ENCODE data around the gene SUB1.
"Not testable (repeated sequence)": the region's sequence is repeated elsewhere in the genome, so short reads cannot be mapped to it uniquely, and the experiment has no call there.

The SUB1 gene

DNA sequence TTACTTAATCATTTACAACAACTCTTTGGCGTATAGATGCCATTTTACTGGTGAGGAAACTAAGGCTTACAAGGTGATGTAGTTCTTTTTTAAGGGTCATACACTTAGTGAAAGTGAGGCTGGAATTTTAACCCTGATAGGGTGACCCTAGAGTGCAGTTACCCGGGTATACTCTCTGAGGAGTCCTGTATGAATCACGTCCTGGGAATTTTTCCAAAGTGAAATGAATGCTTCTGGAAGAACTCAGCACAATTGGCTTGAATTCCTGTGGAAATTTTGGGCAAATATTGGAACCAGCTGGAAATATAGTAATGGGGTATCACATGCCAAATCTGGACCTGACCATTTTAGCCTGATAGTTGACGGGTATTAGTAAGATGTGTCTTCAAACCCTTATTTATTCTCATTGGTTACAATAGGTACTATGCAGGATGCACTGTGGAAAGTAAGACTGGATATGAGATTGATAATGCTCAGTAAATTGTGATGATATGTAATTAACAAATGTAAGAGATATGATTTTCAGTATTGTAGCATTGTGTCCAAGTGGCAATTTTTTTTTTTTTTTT is 14.8 kb downstream of the SUB1 start:
- DNase-seq (ENCODE audit: low spot score) = peak; percentile 71

DNA sequence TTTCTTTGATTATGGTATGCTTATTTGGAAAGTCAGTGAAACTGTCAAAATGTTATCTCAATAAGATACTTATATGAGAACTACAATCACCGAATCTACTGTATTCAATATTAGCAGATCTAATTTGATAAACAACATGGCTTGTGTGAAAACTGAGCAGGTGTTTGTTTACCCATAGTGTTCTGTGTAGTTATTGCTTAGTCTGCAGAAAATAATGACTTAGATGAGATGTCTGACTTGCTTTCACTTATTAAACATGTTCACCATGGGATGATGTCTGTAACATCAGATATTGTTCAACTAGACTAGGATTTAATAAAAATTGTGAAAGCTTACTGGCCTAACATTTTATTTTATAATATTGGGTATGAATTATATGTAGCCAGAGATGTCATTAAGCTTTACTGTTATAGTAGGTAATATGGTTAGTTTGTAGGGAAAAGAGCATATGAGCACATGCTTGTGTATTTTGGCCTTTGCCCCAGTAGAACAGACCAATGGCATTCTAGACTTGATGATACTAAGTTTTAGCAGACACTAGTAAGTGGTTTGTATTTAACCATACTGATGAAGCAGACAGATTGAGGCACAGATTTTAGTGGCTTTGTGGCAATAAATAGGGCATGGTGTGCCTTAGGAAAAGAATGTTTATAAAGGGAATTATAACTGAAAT is 16.4 kb downstream of the SUB1 start:
- no peak for DNase-seq (ENCODE audit: low spot score)

DNA sequence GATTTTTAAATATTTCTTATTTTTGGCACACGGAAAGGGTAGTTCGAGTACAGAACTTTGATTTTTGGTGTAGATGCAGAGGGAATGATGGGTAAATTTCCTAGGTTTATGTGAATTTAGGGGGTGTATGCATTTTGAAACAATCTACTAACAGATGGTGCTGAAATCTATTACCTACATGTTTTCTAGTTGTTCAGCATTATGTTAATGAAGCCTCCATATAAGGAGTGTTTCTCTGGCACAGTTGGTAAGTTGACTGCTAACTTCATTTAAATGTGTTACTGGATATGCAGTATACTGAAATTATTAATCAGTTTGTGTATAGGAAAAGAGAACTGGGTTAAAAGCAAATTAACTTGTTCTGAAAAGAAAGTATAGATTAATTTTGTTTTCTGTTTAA is 17.5 kb downstream of the SUB1 start:
- DNase-seq (ENCODE audit: low spot score) = no peak

DNA sequence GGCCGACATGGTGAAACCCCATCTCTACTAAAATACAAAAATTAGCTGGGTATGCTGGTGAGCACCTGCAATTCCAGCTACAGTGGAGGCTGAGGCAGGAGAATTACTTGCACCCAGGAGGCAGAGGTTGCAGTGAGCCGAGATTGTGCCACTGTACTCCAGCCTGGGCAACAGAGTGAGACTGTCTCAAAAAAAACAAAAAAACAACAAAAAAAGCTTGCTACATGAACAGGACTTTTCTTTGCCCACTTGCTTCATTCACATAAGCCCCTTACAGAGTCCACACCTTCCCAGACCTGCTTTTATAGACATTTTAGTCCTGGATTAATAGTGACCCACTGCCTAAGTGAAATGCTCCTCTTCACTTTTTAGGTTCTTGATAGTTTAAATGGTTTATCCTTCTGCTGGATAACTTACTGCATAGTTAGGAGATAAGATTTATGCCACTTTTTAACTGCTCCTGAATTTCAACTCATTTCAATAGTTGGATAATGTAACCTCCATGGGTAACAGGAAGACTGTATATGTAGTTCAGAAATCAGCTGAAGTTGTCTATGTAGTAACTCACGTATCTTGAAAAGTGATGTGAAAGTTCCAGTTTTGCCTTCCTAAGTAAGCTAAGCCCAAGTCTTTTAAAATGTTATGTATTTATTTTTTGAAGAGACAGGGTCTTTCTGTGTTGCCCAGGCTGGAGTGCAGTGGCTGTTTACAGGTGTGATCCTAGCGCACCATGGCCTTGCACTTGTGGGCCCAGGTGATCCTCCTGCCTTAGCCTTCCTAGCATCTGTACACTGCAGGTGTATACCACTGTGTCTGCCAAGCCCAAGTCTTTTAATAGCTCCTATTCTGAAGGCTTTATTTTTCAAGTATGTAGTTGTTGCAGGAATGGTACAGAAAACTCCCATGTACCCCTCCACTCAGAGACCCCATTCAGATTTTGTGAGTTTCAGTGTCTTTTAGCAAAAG is 19.7 kb downstream of the SUB1 start:
- no peak for DNase-seq (ENCODE audit: low spot score)

DNA sequence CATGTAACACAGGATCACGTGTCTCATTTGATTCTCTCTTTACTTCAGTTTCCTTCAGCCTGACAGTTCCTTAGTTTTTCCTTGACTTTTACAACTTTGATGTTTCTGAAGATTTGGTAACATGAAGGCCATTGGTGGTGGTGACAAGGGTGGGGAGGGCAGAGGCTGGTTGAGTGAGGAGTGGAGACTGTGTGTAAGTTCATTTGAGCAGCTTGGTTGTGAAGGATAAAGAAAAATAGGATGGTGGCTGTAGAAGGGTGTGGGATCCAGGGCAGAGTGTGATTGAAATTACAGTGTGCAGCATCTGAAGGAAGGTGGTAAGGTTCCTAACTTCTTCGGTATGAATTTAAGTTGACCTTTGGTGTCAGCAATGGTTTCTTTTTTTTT is 20.4 kb downstream of the SUB1 start:
- DNase-seq (ENCODE audit: low spot score) = no peak

DNA sequence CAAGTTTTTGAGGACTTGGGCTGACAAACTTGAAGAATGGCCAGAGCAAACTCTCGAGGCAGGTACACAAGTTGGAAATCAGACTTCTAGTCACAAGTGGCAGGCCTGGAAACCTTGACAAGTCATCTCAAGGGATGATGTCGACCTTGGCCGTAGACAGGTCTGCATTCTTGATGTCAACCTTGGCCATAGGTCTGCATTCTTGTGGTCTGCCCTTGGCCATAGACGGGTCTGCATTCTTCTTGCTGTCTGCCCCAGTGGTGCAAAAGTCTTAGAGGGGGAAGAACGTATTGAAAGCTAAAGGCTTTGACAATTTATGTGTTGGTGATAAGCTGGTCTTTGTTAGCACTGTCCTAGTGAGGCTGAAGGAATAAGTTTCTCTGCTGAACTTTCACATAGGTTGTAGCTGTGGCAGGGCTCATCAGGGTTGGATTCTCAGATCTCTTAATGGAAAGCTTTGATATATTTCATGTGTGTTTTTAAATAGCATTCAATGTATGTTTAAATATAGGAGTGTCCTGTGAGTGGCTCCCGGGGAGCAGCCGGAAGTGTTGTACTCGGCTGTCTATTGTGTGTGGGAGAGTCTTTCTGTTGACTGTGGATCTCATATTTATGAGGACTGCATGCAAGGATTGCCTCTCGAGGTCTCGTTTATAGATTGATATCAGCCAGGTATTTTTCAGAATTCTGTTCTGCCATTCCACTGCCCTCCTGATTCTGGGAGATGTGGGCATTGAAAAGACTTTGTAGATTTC is 27.0 kb downstream of the SUB1 start:
- no peak for DNase-seq (ENCODE audit: low spot score)

DNA sequence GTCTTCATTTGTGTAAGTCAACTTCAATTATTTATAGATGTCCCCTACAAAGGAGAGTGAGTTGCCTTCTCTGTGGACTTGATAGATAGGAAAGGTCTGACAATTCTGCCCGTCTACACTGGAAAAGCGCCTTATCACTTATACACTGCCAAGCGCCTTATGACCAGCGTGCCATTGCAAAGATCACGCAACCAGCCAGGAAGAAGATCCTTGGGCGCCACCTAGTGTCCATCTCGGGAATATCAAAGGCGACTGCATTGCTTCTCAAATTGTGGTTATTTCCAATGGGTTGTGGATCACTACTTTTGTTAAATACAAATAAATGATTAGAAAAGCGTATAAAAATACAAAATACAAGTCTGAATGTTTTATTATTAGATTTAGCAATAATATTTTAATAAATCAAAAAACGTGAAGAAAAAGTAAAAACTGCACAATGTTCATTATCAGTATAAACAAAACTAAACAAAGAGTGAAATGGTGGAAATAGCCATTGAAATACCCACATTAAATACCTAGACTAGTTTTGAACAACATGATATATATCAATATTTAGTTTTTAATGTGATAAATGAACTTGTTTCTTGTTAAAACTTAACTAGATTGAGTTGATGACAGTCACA is 27.8 kb downstream of the SUB1 start:
- DNase-seq (ENCODE audit: low spot score) = peak; percentile 73

DNA sequence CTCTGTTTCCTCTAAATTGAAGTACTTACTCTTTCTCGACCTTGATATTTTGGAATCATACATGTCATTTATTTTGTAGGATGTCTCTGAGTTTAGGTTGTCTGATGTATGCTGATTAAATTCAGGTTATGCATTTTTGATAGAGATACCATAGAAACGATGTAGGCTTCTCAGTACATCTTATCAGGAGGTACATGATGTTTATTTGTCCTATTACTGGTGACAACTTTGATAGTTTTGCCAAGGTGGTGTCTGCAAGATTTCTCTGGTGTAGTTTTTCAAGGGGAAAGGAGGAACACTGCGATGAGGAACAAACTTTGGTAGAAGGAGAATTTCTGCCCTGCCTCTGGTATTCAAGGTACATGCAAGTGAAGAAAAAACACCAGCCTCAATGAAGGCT is 29.9 kb downstream of the SUB1 start:
- no peak for DNase-seq (ENCODE audit: low spot score)

DNA sequence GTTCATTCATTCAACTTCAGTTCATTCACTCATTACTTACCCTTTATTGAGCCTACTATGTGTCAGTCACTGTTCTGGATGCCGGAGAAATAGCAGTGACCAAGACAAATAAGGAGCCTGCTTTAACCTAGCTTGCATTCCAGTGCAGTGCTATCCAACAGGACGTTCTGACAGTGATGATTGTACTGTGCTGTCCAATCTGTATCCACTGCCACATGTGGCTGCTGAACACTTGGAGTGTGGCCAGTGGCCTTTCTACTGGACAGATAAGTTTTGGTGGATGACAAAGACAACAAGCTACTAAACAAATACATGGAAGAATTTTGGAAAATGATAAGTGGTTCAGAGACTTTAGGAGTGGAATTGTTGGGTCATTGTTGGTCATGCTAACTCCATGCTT is 33.6 kb downstream of the SUB1 start:
- no peak for DNase-seq (ENCODE audit: low spot score)

DNA sequence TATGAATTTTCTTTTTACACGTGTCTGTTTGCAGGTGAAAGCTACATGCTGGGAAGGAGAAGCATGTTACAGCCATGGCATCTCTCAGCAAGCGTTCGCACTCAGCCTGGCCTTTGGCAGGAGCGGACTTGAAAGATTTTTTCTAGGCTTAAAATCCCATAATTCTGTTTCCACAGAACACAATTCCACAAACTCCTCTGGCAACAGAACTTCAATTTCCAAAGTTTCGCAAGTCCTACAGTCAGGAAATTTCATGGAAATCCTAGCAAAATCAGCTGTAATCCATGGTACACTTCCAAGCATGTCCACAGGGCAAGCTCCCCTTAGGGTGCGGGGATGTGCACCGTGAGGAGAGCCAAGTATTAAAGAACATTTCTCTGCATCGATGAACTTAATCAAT is 35.9 kb downstream of the SUB1 start:
- no peak for DNase-seq (ENCODE audit: low spot score)

DNA sequence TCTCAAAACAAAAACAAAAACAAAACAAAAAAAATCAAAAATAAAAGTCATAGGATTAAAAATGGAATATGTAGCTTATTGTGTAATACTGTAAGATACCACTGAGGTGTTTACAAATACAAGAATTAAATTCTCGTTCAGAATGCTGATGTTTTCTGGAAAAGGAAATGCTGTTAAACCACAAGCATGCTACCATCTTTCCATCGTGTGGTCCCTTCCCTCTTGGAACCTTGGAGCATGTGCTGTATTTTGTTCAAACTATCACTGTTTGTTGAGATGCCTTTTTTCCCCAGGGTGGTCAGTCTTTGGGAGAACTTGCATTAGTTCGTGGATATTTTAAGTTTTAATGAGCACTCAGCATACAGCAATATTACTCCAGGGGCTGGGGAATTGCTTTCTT is 39.7 kb downstream of the SUB1 start:
- no peak for DNase-seq (ENCODE audit: low spot score)

DNA sequence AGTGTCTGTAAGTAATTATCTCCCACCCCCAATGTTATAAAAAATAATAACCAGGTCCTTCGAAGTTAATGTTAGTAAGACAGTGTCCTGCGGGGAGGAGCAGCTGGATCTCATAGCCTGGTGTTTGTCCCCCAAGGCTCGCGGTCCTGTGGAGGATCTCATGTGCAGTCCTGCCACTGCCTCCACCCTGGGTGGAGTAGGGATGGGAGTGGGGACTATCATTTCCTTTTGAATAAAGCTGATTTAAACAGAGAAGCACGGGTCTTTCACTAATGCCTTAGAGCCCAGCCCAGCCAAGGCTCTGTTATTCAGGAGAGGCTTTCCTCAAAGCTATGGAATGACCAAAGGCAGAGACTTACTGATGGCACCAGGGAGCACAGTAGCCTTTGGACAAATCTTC is 40.2 kb downstream of the SUB1 start:
- no peak for DNase-seq (ENCODE audit: low spot score)

DNA sequence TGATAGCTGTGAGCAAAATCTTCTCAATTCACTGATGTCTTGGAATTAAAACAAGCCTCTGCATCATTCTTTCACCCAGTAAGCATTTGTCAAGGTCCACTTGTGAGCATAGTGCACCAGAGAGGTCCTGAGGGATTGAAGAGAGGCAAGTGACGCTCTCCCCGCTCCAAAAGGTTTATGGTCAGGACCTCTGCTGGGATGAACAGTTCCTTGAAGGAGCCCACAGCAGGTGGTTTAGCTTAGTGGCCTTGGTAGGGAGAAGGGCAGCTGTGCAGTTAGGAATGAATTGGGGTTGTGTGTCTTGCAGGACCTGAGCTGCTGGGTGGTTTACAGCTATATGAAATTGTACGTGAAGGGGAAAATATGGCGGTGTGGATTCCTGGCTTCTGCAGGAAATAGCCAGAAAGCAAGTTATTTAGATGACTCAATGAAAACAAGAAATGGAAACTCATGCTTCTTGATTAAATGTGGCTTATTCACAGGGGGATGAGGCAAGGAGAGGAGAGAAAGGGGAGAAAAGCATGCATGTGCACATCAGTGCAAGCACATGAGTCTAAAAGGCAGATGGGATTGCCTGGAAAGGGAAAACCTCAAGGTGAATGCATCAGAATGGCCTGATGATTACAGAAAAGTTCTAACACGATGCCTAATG is 42.0 kb downstream of the SUB1 start:
- peak; percentile 17 for DNase-seq (ENCODE audit: low spot score)

DNA sequence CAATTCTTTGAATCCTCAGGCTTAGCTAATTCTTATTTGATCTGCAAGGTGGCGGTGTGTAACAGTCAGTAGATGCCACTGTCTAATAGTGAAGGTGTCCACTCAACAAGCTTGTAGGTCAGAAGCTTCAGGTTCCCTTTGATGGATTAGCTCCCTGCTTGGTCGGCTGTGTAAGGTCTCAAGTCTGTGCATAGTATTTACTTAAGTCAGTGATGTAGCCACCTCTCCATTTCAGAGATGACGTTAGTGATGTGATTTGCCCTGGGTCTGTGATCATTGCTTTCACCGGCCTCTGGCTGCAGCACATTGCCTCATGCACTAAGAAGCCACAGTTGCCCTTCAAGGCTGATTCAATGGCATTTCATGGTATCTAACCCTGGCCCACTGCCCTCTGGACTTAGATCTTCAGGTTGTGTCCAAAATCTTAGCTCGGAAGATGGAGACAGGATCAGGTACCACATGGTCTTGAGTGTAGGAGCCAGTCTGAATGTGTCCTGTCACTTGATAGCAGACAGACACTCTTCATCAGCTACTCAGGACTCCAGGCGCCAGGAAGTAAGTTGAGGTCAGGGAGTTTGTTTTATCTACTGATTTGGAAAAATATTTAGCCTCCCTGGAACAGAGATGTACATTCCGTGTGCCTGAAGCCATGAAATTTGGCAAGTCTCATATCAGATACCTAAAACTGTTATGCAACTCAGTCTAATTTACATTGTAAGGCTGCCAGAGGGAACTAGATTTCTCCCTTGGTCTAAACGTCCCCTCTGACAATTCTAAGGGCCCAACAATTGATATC is 42.9 kb downstream of the SUB1 start:
- no peak for DNase-seq (ENCODE audit: low spot score)

DNA sequence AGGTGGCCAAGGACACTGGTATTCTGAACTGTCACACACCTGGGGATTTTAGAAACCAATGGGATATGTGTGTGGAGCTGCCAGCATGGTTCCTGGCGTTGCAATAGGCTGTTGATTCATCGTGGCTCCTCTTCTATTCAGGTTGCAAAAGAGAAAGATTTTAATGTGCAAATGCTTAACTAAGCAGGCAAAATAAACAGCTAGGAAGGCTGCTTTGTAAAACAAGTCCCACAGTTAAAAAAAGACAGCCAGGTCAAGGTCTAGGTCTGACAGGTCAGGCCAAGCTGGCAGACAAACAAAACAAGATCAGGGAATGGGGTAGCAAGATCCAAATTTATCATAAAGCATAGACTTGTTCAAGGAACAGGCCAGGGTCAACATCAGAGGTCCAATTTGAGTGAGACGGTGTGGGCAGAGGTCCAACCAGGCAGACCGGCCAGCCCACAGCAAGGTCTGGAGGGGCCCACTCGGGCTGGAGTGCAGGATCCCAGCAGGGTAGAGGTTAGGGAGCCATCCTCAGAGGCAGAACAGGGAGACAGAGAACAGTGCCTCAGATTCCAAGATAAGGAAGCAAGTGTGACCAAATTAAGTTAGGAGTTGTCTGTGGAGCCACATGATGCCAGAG is 45.6 kb downstream of the SUB1 start:
- no peak for DNase-seq (ENCODE audit: low spot score)

DNA sequence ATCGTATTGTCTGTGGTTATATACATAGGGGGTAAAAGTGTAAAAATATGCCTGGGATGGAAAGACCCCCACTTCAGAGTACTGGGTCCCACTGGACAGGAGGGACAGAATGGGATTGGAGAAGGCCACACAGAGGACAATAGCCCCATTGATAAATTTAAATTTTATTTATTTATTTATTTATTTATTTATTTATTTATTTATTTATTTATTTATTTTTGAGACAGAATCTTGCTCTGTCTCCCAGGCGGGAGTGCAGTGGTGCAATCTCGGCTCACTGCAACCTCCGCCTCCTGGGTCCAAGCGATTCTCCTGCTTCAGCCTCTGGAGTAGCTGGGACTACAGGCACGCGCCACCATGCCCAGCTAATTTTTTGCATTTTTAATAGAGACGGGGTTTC is 47.7 kb downstream of the SUB1 start:
- DNase-seq (ENCODE audit: low spot score) = not testable (repeated sequence)

DNA sequence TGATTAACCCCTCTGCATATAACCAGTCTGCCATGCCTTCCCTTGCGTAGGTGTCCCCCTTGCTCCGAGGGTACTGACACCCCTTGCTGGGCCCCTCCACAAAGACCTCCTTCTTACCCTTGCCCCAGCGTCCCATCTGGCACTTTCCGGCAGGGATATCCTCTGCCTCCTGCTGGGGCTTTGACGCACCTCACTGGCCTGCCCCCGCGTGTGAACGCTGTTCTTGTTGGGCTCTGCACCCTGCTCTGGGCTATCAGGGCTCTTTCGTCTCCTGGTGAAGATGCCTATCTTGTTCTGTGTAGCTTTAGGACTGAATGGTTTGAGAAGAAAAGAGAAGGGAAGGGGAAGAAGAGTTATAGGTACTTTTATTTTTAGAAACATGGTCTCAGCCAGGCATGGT is 53.0 kb downstream of the SUB1 start:
- DNase-seq (ENCODE audit: low spot score) = no peak

DNA sequence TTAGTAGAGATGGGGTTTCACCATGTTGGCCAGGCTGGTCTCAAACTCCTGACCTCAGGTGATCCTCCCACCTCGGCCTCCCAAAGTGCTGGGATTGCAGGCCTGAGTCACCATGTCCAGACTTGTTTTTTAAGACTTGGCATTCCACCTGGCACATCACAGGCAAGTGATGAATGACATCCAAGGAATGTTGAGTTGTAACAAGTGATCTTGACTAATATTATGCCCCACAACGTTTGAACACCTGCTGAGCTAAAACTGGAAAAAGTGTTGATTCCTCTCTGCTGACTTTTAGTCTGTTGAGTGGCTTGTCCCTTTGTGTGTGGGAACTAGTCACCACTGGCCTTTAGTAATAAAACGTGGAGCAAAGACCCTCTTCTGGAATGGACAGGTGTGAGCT is 54.6 kb downstream of the SUB1 start:
- DNase-seq (ENCODE audit: low spot score) = no peak

DNA sequence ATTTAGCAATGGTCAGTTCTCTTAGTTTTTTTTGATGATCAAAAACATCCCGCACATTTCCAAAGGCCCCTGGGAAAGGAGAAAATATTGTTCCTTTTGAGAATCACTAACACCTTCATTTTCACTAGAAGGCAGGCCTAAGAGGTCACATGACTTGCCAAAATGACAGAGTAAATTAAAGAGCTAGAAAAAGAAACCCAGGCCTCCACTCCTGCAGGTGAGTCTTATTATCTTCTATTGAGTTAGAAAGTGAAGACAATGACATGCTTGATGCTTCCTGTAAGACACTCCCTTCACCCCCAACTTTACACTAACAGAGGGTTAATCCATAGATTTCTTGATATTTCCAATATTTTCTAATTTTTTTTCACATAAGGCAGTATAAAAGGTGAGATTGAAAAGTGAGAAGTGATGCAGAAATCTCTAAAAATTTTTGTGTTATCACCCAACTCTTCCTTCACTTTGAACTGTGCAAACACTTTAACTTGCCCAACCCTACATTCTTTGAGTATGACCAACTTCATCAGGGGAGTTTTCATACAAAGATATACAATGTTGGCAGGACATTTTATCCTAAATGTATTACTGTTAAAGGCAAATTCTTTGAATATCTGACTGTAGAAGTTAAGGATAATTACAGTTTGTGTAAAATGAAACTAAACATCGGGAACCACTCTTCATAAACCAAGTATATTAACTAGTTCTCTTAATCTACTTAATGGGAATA is 57.1 kb downstream of the SUB1 start:
- peak; percentile 24 for DNase-seq (ENCODE audit: low spot score)
